Astrocyte (in vitro differentiated cells and primary cell): ENCODE results near the gene MRGPRE. TPM values are rescaled to one million over a fixed set of nuclear protein-coding genes. Genes with fewer than 3 reads are reported as not detected.

ENCODE experiments used
- DNase-seq: peaks from one replicate; pipeline ENCODE4 v3.0.0-alpha.2; 2010; ENCODE audit warnings: low read depth
- FAIRE-seq: peaks from 2 replicates; lab custom pipeline; 2011; peaks lifted over from hg19 to GRCh38; lab: Jason Lieb, UNC
- H2AFZ ChIP-seq: 2 replicates; pipeline ENCODE4 v1.6.0; 2012; ENCODE audit warnings: low read depth, low read length, inconsistent platforms
- H3K27ac ChIP-seq: 2 replicates; pipeline ENCODE4 v1.5.1; 2011; ENCODE audit warnings: low read depth, low read length, inconsistent platforms
- H3K27me3 ChIP-seq: 2 replicates; pipeline ENCODE4 v1.6.0; 2011; ENCODE audit warnings: low read length, inconsistent platforms; ENCODE audit not compliant: insufficient read depth
- H3K36me3 ChIP-seq: 2 replicates; pipeline ENCODE4 v1.5.1; 2011; ENCODE audit warnings: low read length, inconsistent platforms; ENCODE audit not compliant: insufficient read depth
- H3K4me1 ChIP-seq: 2 replicates; pipeline ENCODE4 v1.5.1; 2011; ENCODE audit warnings: low read length, inconsistent platforms; ENCODE audit not compliant: insufficient read depth
- H3K4me2 ChIP-seq: 2 replicates; pipeline ENCODE4 v1.6.0; 2012; ENCODE audit warnings: low read length, inconsistent platforms
- H3K4me3 ChIP-seq: 2 replicates; pipeline ENCODE4 v1.5.1; 2011; ENCODE audit warnings: low read depth, mild to moderate bottlenecking, low read length, inconsistent platforms; ENCODE audit not compliant: insufficient read depth
- H3K79me2 ChIP-seq: 2 replicates; pipeline ENCODE4 v1.6.0; 2012; ENCODE audit warnings: mild to moderate bottlenecking, low read length, inconsistent platforms; ENCODE audit not compliant: insufficient read depth
- H3K9ac ChIP-seq: 2 replicates; pipeline ENCODE4 v1.6.0; 2012; ENCODE audit warnings: mild to moderate bottlenecking, low read length, inconsistent platforms
- H3K9me3 ChIP-seq: 2 replicates; pipeline ENCODE4 v1.5.1; 2012; ENCODE audit warnings: low read depth, mild to moderate bottlenecking, low read length, inconsistent platforms; ENCODE audit not compliant: insufficient read depth
- H4K20me1 ChIP-seq: 2 replicates; pipeline ENCODE4 v1.6.0; 2012; ENCODE audit warnings: low read length, inconsistent platforms; ENCODE audit not compliant: insufficient read depth
- H3K27ac Mint-ChIP-seq: one replicate; pipeline ENCODE4 v1.8.0; 2021; ENCODE audit warnings: mild to moderate bottlenecking, mixed read lengths; ENCODE audit not compliant: unreplicated experiment
- H3K27me3 Mint-ChIP-seq: one replicate; pipeline ENCODE4 v1.8.0; 2021; ENCODE audit warnings: low read depth, mixed read lengths; ENCODE audit not compliant: unreplicated experiment
- H3K36me3 Mint-ChIP-seq: one replicate; pipeline ENCODE4 v1.8.0; 2021; ENCODE audit warnings: low read depth, mixed read lengths; ENCODE audit not compliant: unreplicated experiment
- H3K4me1 Mint-ChIP-seq: one replicate; pipeline ENCODE4 v1.8.0; 2021; ENCODE audit warnings: low read depth, mixed read lengths; ENCODE audit not compliant: unreplicated experiment
- H3K4me3 Mint-ChIP-seq: one replicate; pipeline ENCODE4 v1.8.0; 2021; ENCODE audit warnings: mild to moderate bottlenecking, moderate library complexity, mixed read lengths; ENCODE audit not compliant: unreplicated experiment
- H3K9me3 Mint-ChIP-seq: one replicate; pipeline ENCODE4 v1.8.0; 2021; ENCODE audit warnings: mild to moderate bottlenecking, mixed read lengths; ENCODE audit not compliant: unreplicated experiment
- EZH2 ChIP-seq: IDR thresholded peaks from 2 replicates; pipeline ENCODE4 v1.6.1; 2012; ENCODE audit warnings: mild to moderate bottlenecking, low read length, inconsistent platforms; ENCODE audit not compliant: insufficient read depth
- total RNA-seq: library from RNA; stranded (reverse); gene quantifications from 2 replicates; pipeline ENCODE4 v1.2.1, GENCODE V29; 2021
- TF ChIP-seq, protein P1 (sequence below): IDR thresholded peaks from 2 replicates; pipeline ENCODE4 v1.5.1; 2011; ENCODE audit warnings: low read depth, mild to moderate bottlenecking, inconsistent platforms, low read length, moderate library complexity; ENCODE audit not compliant: insufficient read depth

Gene MRGPRE
- total RNA-seq, 1 donor from 2014 or later = not detected

GRCh38 chr11:3183523-3183922, 48.7 kb downstream of the MRGPRE start:
- H3K4me1 ChIP-seq = peaks cover under 1% of the 10 kb centered on the region
- Mint-ChIP-seq H3K36me3 (peaks cover 4% of the 10 kb centered on the region), H3K9me3 (peaks cover 17% of the 10 kb centered on the region), H3K4me1 (peaks cover 2% of the 10 kb centered on the region), H3K27me3 (peaks cover 15% of the 10 kb centered on the region), H3K4me3 (no peak overlapping the region), H3K27ac (no peak overlapping the region)
- no peaks in the 10 kb centered on the region for H3K9me3 ChIP-seq
- H4K20me1 ChIP-seq = no peaks in the 10 kb centered on the region
- DNase-seq (no peak), FAIRE-seq (no peak)
- H2AFZ ChIP-seq = no peak overlapping the region
- H3K79me2 ChIP-seq = no peaks in the 10 kb centered on the region
- no peak overlapping the region for H3K4me2 ChIP-seq
- no peaks in the 10 kb centered on the region for H3K36me3 ChIP-seq
- no peak overlapping the region for H3K9ac ChIP-seq
- no peak for TF ChIP-seq EZH2
- TF ChIP-seq, protein P1, sequence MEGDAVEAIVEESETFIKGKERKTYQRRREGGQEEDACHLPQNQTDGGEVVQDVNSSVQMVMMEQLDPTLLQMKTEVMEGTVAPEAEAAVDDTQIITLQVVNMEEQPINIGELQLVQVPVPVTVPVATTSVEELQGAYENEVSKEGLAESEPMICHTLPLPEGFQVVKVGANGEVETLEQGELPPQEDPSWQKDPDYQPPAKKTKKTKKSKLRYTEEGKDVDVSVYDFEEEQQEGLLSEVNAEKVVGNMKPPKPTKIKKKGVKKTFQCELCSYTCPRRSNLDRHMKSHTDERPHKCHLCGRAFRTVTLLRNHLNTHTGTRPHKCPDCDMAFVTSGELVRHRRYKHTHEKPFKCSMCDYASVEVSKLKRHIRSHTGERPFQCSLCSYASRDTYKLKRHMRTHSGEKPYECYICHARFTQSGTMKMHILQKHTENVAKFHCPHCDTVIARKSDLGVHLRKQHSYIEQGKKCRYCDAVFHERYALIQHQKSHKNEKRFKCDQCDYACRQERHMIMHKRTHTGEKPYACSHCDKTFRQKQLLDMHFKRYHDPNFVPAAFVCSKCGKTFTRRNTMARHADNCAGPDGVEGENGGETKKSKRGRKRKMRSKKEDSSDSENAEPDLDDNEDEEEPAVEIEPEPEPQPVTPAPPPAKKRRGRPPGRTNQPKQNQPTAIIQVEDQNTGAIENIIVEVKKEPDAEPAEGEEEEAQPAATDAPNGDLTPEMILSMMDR = no peak
- H3K4me3 ChIP-seq = no peak overlapping the region
- H3K27me3 ChIP-seq = peaks cover 2% of the 10 kb centered on the region
- no peak overlapping the region for H3K27ac ChIP-seq

GRCh38 chr11:3182462-3182852, 49.8 kb downstream of the MRGPRE start:
- Histone ChIP-seq H3K36me3 (no peaks in the 10 kb centered on the region), H3K9ac (no peak overlapping the region), H4K20me1 (no peaks in the 10 kb centered on the region), H3K4me1 (peaks cover 3% of the 10 kb centered on the region), H3K27ac (no peak overlapping the region), H3K9me3 (no peaks in the 10 kb centered on the region), H3K4me3 (no peak overlapping the region), H3K27me3 (peaks cover 2% of the 10 kb centered on the region), H2AFZ (no peak overlapping the region), H3K79me2 (no peaks in the 10 kb centered on the region), H3K4me2 (no peak overlapping the region)
- Mint-ChIP-seq H3K27me3 (peaks cover 15% of the 10 kb centered on the region), H3K4me3 (no peak overlapping the region), H3K9me3 (peaks cover 17% of the 10 kb centered on the region), H3K36me3 (peaks cover 4% of the 10 kb centered on the region), H3K27ac (no peak overlapping the region), H3K4me1 (peaks cover 8% of the 10 kb centered on the region)
- FAIRE-seq (no peak), DNase-seq (no peak)
- TF ChIP-seq, protein P1 = no peak
- TF ChIP-seq EZH2 = no peak

DNA sequence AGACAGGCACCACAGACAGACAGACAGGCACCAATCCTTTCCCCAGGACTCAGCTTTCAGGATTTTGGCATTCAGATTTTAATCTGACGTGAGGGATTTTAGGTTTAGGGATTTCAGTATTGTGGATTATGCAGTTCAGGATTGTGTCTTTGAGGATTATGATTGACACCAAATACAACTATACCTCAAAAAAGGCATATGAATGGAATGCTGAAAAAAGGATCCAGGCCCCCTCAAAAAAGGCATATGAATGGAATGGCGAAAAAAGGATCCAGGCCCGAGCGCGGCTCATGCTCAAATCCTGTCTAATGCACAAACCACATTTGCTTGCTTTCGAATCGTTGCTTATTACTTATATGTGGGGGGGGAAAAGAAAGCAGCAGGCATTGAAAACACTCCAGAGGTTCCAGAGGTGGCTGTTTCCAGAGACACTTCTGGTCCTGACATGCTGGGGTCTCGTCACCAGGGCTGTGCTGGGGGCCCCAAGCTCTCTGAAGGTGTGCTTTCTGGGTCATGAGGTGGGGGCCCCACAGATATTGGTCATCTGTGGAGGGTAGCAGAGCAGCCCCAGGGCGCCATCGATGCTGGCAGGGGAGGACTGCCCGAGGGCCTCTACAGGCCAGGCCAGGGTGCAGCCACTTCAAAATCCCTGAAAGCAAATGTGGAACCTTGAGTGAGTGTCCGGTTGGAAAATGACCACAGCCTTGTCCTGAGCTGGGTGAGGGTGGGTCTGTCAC, 50.3 kb downstream of the MRGPRE start:
- Mint-ChIP-seq H3K36me3 (peaks cover 4% of the 10 kb centered on the region), H3K4me3 (no peak overlapping the region), H3K4me1 (peaks cover 8% of the 10 kb centered on the region), H3K9me3 (peaks cover 17% of the 10 kb centered on the region), H3K27ac (no peak overlapping the region), H3K27me3 (peaks cover 14% of the 10 kb centered on the region)
- no peak overlapping the region for H3K4me2 ChIP-seq
- H3K27me3 ChIP-seq = peaks cover 2% of the 10 kb centered on the region
- no peak for FAIRE-seq
- H3K27ac ChIP-seq = no peak overlapping the region
- no peaks in the 10 kb centered on the region for H4K20me1 ChIP-seq
- H3K36me3 ChIP-seq = no peaks in the 10 kb centered on the region
- no peaks in the 10 kb centered on the region for H3K9me3 ChIP-seq
- TF ChIP-seq, protein P1 = no peak
- no peak for TF ChIP-seq EZH2
- H3K4me3 ChIP-seq = no peak overlapping the region
- no peak for DNase-seq
- H2AFZ ChIP-seq = no peak overlapping the region
- no peak overlapping the region for H3K9ac ChIP-seq
- no peaks in the 10 kb centered on the region for H3K79me2 ChIP-seq
- H3K4me1 ChIP-seq = peaks cover 3% of the 10 kb centered on the region
